GM18858 (cell line): ENCODE data around the gene PRDM7.
"Not testable (repeated sequence)": the region's sequence is repeated elsewhere in the genome, so short reads cannot be mapped to it uniquely, and the experiment has no call there.

Source experiments
- ATAC-seq: cut with Tn5 transposase; IDR thresholded peaks from one replicate; pipeline ENCODE4 v1.9.1; 2021; ENCODE audit not compliant: unreplicated experiment

PRDM7 gene

GRCh38 chr16:90072442-90073105, 4.6 kb downstream of the PRDM7 start:
- ATAC-seq, result no peak

- no peak for ATAC-seq
Measured at GRCh38 chr16:90070440-90070839, 6.7 kb downstream of the PRDM7 start.

- no peak for ATAC-seq
Measured at GRCh38 chr16:90061437-90061836, 15.7 kb downstream of the PRDM7 start.

GRCh38 chr16:90057738-90058173, 19.4 kb downstream of the PRDM7 start:
- no peak for ATAC-seq

GRCh38 chr16:90056521-90056920, 20.6 kb downstream of the PRDM7 start:
- not testable (repeated sequence) for ATAC-seq

GRCh38 chr16:90055371-90055770, 21.8 kb downstream of the PRDM7 start:
- no peak for ATAC-seq

- ATAC-seq, result no peak
Measured at GRCh38 chr16:90054554-90054953, 22.6 kb downstream of the PRDM7 start.

- ATAC-seq, result no peak
Measured at GRCh38 chr16:90053902-90054500, 23.1 kb downstream of the PRDM7 start.

GRCh38 chr16:90050969-90051368, 26.2 kb downstream of the PRDM7 start:
- no peak for ATAC-seq

GRCh38 chr16:90048737-90049330, 28.3 kb downstream of the PRDM7 start:
- ATAC-seq, result no peak

GRCh38 chr16:90048347-90048722, 28.8 kb downstream of the PRDM7 start:
- no peak for ATAC-seq

- no peak for ATAC-seq
Measured at GRCh38 chr16:90047714-90048346, 29.3 kb downstream of the PRDM7 start.

- no peak for ATAC-seq
Measured at GRCh38 chr16:90046971-90047713, 30.0 kb downstream of the PRDM7 start.

GRCh38 chr16:90046122-90046970, 30.8 kb downstream of the PRDM7 start:
- no peak for ATAC-seq

GRCh38 chr16:90044111-90044551, 33.0 kb downstream of the PRDM7 start:
- ATAC-seq, result no peak

- no peak for ATAC-seq
Measured at GRCh38 chr16:90043526-90043925, 33.6 kb downstream of the PRDM7 start.

- ATAC-seq, result no peak
Measured at GRCh38 chr16:90042946-90043514, 34.1 kb downstream of the PRDM7 start.

GRCh38 chr16:90041896-90042473, 35.1 kb downstream of the PRDM7 start:
- no peak for ATAC-seq

GRCh38 chr16:90040152-90041023, 36.7 kb downstream of the PRDM7 start:
- no peak for ATAC-seq
